NCI-H128 (cell line): ENCODE results near the gene EBF4.

Experiments
- DNase-seq: peaks from one replicate; lab custom pipeline; 2025; ENCODE audit not compliant: unreplicated experiment; lab: John Stamatoyannopoulos, UW

Gene EBF4

GRCh38 chr20:2793471-2793870 is 100.9 kb downstream of the EBF4 start:
- DNase-seq = no peak

- no peak for DNase-seq
Measured at GRCh38 chr20:2794202-2794748, 101.7 kb downstream of the EBF4 start.

DNA sequence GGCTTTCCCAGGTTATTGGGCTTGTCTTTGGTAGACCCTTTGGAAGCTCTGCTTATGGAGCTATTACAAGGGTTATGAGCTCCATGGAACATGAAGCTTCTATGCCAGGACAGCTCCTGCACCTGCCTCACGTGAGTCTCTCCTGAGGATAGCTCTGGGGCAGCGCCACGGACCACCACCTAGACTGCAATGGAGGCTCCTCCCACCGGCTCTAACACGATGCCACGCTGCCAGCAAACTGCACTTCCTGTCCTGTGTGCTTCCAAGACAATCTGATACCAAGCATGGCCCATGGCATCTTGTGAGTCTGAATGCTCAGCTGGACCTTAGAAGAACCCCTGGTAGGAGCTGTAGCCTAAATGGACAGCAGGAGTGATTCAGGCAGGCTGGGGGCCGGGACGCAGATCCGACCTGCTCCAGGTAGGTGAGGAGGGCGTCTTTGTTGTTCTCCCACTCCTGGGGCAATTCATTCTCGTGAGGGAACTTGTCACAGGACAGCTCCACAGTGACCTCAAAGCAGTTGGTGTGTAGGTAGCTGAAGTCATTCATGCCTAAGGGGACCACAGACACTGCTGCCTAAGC is 102.4 kb downstream of the EBF4 start:
- DNase-seq = no peak

DNA sequence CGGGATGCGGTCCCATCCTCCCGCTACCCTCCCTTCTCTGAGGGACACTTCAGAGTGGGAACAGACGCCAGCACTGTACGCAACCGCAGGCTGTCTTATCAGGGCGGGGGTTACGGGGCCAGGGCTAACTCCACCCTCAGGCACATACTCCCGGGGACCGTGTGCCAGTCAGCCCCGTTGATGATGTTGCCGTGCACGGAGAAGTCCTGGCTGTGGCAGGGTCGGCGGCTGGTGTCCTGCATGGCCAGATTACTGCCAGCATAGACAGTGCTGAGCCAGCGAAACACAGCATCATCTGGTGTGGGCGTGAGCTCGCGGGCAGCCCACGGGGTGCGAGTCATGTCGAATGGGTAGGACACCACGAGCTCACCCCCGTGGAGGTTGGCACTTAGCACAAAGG is 102.9 kb downstream of the EBF4 start:
- no peak for DNase-seq

GRCh38 chr20:2796011-2796660 is 103.6 kb downstream of the EBF4 start:
- DNase-seq = no peak

DNA sequence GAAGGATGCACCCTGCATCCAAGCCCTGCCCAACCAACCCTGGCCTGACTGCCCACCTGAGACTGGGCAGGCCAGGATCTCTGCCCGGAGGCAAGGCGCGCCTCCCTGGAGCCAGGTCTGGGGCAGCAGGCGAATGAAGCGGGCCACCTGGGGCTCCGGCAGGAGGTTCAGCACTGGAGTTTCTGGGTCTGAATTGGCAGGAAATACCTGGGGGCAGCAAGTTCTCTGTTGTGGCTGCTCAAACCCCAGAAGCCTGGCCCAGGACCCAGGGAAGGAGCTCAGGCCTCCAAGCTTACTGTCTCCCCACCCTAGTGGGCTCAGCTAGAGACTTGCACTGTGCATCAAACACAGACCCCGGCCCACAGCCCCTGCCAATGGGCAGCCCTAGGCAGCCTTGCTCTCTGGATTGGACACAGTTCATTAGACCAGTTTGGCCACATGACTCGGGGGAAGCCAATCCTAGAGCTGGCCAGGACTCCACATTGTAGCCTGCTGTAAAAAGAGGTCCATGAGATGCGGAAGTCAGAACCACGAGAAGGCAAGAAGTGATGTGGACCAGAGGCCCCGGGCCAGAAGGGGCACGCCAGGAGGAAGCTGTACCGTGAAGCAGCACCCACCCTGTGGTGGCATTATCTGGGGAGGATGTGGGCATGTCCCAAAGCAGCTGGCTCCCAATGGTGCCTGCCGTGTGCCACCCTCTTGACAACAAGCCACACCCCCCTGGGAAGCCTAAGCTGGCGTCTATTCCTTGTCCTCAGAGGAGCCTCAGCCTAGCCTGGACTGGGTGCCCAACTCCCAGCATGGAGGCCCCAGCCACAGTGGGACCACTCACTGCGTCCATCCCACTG is 104.8 kb downstream of the EBF4 start:
- DNase-seq = no peak

DNA sequence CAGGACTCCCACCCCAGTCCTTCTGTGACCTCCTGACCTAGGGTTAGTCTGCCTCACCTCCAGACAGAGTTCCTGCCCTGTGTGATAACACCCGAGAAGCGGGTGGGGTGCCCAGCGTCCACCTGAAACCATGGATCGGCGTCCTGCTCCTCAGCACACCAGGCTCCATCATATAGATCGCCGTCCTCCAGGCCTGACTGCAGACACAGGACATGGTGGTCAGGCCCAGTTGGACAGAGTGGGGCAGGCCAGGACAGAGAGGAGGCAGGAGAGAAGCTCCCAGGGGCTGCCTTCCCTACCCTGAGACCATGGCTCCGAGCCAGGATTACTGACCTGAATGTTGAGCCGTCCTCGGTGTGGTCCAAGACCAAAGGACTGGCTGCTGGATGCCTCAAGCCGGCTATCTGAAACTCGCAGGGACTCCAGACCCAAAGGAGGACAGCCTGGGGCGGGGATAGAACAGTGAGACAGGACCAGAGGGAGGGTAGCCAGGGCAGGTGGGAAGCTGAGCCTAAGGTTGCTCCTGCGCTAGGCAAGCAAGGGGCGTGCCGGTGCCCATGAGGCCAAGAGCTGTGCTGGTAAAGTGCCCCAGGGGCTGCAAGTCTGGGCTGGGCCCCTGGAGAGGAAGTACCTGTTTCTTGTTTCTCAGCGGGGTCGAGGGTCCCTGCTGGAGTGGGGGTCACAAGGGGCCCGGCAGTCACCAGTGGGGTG is 105.7 kb downstream of the EBF4 start:
- no peak for DNase-seq

- DNase-seq = no peak
Measured at GRCh38 chr20:2798814-2799213, 106.2 kb downstream of the EBF4 start.

DNA sequence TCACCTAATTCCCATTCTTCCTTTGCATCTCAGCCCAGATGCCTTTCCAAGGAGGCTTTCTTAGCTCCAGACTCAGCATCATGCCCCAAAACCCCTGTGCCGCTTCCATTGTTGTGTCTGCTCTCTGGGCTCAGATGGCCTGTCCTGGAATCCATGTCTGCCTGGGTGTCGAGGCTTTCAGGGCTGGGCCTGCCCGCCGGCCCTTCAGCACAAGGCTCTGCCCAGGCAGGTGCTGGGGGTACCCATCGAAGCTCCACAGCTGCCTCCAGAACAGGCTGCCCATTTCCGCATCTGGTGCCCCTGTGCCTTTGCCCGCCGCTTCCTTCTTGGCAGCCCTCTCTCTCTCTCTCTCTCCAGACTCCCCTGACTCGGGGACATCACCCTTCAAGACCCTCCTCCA is 106.7 kb downstream of the EBF4 start:
- no peak for DNase-seq

GRCh38 chr20:2799688-2800520 is 107.3 kb downstream of the EBF4 start:
- DNase-seq = no peak

- no peak for DNase-seq
Measured at GRCh38 chr20:2800521-2801285, 108.1 kb downstream of the EBF4 start, which contains the start of gene CPXM1. Gene CPXM1, minus strand, starts transcription at chr20:2800627. Its CDS starts 55 bp downstream, at chr20:2800572.

- DNase-seq = no peak
Measured at GRCh38 chr20:2801286-2801728, 108.7 kb downstream of the EBF4 start.

- DNase-seq = no peak
Measured at GRCh38 chr20:2804041-2804828, 111.7 kb downstream of the EBF4 start.

- DNase-seq = no peak
Measured at GRCh38 chr20:2804852-2805688, 112.5 kb downstream of the EBF4 start.

DNA sequence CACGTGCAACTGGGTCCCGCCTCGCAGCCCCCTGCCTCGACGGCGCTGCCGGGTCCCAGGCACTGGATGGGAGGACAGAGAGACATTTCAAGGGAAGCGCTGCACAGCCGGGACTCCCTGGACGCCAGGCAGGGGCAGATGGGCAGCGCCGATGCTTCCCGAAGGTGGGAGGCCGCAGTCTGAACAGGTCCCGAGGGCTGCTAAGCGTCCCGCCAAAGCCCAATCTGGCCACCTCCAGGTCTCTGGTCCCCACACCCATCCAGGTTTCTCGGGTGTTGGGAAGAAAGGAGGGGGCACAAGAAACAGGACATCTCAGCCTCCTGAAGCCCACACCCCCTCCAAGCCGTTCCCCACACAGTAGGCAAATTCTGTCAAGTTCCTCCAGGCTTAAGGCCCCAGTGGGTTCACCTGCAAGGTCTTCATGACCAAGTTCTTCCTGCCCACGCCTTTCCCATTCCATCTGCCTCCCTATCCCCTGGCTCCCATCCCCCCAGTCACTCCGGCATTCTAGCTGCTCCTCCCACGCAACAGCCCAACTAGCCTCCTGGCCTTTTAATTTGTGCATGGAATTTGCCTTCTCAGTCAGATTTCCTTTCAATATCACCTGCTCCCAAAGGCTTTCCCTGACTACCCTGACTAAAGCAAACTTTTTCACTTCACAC is 113.2 kb downstream of the EBF4 start:
- no peak for DNase-seq

DNA sequence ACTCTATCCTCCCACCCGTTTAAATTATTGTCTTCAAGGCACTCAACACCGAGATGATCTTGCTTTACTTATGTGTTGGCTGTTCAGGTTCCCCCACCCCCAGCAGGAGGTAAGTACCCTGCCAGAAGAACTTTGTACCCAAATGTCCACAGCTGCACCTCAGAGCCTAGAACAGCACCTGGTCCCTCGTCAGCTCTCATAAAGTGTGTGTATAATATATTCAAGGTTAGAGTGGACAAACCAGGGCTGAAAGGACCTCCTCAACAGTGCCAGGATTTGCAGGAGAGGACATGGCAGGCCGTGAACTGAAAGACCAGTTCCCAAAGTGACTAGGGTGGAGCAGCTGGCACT is 113.7 kb downstream of the EBF4 start:
- DNase-seq = no peak

DNA sequence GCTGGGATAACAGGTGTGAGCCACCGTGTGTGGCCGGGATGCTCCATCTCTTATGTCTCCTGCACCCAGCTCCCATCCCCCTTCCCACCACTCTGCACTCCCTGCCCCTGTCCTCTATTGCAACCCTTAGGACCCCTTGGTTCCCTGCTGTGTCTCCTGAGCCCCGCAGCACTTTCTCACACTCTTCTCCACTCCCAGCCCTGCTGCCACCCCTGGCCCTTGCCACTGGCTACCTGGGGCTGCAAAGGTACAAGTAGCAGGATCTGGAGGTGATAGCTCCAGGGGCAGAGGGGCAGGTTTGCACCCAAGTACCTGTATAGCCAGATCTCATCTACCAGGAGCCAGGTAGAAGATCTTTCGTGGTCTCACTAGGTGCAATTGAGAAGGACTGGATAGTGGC is 114.4 kb downstream of the EBF4 start:
- no peak for DNase-seq
